ENCODE results near the gene RETREG1. TPM values are rescaled to one million over a fixed set of nuclear protein-coding genes. Genes with fewer than 3 reads are reported as not detected.

RETREG1 gene
- total RNA-seq, 1 donor from 2014 or later: 39.8 TPM

Other genes starting within 250 kb of the RETREG1 start
- gene ZNF622, start 151.2 kb downstream of the RETREG1 start, total RNA-seq: 32.0 and 33.6 TPM in 2 replicates